ENCODE data around the gene FAM186B.

The FAM186B gene

DNA sequence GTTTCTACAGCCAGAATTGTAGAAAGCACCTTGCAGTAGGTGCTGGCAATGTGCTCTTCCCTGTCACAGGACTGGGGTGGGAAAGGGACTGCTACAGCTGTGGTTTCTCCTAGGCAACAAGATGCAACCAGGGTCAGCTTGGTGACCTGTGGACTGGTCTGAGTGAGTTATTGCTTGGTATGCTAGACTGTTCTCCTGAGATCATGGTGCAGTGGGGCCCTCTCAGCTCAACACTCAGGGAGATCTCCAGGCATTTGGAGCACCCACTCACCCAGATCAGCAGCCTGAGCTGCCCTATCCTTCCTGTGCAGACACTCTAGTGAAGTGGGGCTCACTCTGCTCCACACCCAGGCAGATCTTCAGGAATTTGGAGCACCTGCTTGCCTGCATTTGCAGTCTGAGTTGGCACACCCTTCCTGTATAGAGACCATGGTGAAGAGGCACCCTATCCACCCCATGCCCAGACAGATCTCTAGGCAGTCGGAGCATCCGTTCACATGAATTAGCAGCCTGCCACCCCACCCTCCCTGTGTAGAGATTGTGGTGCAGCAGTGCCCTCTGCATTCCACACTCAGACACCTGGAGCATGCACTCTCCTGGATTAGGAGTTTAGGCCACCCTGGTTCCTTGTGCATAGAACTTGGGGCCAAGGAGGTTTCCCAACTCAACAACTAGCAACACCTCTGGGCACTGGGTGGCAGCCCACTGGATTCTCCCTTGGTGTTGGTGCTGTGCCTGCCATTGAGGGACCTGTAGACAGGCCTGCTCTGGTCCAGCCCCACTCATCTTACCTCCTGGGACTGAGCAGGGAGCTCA lies 3.8 kb upstream of the FAM186B start:
- DNase-seq = no peak

DNA sequence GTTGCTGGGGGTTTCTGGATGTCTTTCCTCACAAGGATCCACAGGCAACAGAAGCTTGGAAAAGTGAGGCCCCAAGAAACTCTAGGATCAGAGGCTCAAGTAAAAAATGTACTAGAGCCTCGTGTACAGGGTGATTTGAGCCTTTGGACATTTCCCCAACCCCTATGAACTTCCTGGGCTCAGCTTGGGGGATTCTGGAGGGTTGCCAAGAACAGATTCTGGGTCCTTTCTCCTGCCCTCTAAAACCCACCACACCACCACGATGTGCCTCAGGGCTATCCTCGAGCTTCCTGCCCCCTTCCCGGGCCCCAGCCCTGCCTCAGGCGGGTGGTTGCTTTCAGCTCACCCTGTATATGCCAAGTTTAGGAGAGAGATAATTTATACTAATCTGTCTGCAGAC lies 583 bp downstream of the FAM186B start:
- DNase-seq = no peak

DNA sequence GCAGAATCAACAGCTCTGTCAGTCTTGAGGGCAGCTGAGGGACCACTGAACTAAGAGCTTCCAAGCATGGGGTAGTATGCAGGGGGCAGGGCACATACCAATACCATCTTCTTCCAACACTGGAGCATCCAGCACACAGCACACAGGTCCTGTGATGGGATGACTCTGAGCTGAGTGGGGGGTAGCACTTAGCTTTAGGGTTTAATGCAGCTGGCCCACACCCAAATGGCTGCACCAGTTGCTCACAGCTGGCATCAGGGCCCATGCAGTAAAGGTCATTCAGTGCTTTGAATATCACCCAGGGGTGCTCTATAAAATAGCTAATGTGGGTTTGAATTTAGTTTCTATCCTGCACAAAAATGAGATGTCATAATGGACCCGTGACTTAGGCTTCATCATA lies 1.7 kb downstream of the FAM186B start:
- DNase-seq = no peak

DNA sequence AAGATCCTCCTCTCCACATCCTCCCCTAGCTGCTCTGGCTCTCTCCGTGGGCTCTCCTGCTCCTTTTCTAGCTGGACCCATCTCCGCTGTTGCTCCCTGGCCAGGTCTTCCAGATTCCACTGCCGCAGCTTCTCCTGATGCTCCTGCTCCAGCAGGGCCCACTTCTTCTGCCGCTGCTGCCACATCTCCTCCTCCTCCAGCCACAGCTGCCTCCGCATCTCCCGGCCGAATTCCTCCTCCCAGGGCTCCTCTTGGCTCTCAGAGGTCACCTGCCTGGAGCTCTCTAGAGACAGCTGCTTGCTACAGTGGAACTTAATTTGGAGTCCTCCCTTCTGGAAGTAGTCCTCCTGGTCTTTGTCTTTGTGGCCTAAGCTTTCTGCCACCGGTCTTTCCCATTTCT lies 5.5 kb downstream of the FAM186B start:
- DNase-seq = no peak

DNA sequence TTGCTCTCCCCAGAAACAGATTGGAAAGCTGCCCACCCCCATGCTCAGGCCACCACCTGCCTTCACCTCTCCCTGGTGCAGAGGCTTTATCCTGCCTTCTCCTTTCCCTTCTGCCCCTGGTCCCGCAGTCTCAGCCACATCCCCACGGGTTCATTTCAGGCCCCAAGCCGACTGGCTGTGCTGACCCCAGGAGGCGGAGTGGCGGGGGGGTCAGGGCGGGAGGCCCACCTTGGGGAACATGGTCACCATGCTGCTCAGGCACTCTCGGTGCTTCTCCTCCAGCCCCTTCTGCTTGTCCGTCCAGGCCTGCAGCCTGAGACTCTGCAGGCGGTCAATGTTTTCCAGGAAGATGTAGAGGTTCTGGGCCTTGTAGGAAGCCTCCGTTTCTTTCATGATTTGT lies 6.9 kb downstream of the FAM186B start:
- no peak for DNase-seq

DNA sequence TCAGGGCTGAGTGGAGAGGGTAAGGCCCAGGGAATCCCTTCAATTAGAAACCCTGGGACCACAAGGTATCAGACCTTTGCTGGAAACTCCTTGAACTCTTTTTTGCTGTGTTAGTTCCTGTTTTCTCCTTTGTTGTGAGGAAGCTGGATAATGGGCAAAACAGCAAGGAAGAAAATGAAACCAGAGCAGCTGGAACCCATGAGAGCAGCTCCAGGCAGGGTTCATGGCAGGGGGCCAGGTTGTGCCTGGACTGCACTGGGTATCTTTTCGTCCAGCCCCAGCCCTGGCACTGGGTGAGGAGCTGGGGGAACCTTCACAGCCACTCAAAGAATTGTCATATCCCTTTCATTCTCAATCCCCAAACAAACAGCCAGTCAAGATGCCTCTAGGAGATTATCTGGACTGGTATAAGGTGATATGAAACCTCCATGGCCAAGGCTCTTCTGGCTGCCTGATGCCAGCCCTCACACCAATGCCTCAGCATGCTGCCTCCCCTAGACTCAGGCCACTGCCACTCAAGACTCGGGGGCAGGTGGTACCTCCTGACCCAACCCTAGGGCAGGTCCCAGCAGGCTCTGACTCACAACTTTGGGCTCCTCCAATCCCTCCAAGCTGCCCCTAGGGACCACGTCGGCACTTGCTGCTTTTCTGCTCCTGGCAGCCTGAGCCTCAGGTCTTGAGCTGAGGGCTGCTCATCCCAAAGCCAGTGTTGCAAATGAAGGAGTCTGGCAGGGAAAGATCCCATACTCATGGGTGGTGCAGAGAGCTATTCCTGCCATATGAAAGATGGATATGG lies 16.5 kb downstream of the FAM186B start:
- DNase-seq = no peak

DNA sequence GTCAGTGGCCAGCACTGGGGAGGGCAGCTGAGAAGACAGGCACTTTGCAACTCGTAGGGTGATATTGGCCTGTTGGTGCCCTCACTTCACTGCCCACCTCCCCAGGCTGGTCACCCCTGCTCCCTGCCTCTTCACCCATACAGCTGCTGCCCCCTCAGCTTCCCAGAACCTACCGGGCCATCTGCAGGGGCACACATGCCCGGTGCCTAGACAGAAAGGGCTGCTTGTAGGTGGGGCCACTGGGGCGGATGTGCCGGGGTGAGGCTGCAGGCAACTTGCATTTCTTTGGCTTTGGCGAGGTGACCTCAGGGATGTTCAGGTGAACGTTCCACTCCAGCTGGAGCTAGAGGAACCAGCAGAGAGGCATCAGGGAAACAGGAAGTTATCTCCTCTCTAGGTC lies 17.2 kb downstream of the FAM186B start:
- no peak for DNase-seq

DNA sequence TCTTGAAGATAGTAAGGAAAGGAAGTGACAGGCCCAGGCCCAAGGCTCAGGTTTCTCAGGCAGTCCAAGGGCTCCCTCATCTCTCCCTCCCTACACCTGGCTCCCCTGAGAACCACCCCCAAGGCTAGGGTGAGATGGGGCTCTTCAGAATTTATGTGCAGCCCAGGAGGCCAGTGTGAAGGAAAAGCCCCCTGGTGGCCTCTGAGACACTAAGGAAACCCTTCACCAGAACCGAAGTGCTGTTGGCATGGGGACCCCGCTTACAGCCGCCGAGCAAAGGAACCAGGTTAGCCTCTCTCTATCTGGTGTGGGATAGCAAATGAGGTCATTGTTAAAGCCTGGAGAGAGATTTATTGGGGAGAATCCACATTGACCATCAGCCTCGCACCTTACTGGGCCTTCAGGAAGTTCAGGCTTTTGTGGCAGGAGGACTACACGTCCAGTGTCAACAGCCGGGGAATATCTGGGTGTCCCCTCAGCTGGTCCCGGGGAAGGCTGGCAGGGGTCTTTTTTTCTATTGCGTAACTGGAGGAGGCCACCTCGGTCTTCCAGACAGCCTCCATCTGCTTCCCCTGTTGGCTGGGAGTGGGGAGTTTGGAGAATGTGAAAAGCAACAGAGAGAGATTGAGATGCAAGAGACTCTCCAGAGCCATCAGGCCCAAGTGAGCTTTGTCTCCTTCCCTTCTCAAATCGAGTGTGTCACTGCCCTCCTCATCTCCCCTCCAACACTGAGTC lies 18.1 kb downstream of the FAM186B start:
- DNase-seq = no peak

DNA sequence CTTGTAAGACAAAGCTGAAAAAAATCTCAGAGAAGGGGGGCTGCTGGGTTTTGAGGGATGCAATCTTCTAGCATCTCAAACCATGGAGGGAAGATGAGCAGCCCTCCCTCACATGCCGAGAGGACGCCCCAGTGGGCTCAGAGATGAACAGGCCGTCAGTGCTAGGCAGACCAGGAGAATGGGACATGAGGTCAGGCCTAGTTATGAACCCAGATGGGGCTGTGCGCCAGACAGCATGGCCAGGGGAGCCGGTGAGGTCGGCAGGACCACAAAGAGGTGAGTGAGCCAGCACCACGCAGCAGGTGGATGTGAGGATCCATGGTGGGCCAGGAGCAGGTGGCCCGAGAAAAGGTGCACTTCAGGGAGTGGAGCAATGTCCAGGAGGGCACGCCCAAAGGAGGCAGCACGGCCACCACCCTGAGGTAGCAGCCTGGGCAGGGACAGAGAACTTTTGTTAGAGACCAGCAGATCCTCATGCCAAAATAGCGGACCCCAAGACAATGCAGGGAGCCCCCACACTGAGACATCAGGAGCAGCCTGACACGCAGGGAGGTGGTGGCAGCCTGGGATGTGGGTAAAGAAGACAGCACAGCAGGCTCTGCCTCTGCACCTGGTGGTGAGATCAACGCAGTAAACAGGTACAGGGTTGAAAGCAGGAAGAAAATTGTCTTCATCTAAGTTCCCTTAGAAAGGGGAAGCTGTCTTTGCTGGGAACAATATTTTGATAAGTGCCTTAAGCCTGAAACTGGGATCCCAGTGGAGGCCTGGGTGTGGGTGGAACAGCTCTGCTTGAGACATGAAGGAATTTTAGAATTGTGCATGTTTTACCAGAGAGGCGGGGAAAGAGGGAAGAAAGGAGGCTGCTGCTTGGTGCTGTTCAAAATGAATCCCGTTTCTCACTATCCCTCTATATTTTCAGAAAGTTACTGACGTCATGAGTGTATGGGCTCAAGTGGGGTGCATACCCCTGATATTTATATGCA lies 19.7 kb downstream of the FAM186B start:
- no peak for DNase-seq

DNA sequence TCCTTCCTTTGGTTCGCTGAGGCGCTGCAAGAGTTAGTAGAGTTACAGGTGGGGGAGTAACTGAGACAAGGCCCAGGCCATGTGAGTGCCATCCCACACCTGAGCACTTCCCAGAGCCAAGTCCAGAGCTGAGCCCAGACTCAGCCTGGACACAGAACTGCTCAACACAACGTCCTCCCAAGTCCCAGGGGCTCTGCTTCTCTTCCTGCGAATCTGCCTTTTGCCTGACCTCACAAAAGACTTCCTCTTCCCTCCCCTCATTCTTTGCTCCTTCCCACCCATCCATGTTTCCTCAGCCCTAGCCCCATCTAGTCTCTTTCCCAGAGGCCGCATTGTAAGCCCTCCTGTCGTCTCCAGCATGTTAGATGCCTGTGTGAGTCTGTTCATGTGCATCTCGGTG lies 20.8 kb downstream of the FAM186B start:
- DNase-seq = no peak

DNA sequence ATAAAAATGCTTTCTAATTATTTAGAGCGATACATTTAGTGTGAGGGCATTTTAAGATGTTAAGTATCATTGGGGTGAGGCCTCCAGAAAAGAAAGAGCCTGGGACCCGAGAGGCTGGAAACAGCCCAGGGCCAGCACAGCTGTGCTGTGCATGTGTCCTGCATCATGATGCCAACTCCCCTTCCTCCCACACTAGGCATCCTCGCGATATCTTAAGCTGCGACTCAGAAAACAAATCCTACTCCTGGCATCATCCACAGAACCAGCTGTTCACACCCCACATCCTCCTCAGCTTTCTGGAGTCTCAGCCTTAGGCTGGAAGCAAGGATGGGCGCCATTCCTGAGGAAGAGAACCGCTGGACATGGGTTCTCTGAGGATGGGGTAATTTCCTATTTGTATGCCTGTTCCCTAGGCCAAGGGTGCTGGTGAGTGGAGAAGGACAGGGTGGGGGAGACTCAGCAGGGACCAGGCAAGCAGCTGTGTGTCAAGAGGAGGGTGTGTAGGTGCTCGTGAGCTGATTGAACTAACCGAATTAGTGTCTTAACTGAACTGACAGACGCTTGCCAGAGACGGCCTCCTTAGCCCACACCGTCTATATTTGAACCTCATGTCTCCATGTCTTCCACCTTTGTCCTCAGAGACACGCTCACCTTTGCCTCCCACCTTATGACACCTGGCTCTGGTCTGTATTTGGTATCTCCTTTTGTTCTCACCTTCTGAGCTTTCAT lies 21.9 kb downstream of the FAM186B start:
- no peak for DNase-seq

DNA sequence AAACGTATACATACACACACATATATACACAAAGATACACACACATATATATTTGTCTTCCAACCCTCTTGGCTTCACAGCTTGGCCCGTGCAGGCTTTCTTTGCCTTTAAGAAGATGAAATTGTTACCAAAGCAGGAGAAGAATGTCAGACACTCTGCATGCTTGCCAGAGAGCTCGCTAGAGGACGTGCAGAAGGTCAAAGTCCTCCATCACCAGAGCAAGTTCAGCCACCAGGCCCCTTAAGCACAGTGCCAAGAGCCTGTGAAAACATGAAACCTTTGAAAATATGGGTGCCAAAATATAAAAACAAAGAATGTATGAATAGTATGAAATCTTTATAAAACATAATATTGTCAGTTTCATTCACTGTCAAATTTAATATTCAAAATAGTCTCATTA lies 22.6 kb downstream of the FAM186B start:
- no peak for DNase-seq

DNA sequence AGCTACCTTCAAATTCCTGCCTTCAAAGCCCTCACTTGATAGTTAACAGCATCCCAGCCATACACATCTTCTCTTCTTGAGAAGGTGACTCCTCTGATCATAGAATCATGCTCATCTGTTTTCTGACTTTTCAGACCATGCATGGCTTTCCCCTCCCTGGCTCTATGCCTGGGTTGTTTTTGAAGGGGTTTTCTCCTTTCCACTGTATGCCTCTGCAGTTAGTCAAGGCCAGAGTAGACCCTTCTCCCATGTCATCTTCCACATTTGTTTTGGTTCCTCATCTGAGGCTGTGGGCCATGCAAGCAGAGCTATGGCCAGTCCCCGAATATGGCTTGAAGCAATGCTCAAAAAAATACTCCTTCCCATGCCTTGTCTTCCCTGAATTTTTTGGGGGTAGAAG lies 23.2 kb downstream of the FAM186B start:
- DNase-seq = no peak

DNA sequence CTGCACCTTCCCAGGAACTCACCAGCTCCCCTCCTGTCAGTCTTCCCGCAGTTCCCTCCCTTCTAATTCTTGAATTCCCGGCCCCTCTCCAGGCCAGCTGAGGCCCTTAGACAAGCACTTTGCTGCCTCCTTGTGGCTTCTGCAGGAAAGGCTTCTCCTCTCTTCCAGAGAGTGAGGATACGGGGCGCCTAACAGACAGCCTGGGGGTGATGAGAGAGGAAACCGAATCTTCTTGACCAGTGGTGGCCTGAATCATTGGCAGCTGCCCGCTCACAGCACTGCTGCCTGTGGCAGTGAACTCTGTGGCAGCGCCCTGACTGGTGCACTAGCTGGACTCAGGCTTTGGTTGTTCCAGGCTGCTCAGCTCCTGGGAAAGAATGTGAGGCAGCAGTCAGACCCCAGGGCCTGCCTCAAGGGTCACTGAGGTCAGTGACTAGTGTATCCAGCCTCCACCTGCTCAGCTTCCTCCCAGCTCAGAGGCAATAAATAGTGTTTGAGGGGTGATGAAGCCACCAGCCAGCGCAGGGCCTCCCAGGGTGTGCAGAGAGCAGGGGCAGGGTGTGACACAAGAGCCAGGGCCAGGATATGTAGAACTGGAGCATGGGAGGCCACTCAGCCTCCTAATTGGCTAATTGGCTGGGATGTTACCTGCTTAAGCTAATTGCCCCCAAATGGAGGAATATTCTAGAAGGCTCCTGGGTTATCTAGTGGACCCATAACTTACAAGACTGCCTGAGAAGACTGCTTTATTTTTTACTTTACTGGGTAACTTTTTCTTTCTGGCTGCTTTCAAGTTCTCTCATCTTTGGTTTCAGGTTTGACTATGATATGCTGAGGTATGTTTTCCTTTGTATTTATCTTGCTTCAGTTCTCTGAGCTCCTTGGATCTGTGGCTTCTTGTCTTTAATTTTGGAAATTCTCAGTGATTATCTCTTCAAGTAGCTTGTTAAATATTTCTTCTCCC lies 24.6 kb downstream of the FAM186B start:
- DNase-seq = peak; percentile 41

DNA sequence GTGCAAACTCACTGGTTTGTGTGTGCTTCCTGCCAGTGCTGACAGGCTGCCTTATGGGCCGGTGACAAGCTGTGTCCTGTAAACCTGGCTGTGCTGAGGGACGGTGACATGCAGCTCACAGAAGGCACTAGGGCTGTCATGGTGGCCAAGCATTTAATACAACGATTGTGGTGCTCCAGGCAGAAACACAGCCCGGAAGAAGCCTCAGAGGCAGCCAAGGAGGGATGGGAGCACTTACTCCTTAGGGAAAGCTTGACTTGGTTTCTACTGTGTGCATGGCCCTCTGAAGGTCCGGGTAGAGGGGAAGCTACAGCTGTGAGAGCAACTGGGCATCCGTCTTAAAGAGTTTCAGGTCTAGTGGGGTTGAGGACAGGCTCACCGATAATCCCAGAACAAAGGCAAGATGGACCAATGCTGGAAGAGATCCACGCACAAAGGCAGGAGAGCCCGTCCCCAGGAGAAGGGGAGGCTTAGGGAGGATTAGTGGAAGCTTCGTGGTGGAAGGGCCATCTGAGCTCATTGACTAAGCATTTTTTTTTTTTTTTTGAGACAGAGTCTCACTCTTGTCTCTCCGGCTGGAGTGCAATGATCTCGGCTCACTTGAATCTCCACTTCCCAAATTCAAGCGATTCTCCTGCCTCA lies 26.8 kb downstream of the FAM186B start:
- no peak for DNase-seq

DNA sequence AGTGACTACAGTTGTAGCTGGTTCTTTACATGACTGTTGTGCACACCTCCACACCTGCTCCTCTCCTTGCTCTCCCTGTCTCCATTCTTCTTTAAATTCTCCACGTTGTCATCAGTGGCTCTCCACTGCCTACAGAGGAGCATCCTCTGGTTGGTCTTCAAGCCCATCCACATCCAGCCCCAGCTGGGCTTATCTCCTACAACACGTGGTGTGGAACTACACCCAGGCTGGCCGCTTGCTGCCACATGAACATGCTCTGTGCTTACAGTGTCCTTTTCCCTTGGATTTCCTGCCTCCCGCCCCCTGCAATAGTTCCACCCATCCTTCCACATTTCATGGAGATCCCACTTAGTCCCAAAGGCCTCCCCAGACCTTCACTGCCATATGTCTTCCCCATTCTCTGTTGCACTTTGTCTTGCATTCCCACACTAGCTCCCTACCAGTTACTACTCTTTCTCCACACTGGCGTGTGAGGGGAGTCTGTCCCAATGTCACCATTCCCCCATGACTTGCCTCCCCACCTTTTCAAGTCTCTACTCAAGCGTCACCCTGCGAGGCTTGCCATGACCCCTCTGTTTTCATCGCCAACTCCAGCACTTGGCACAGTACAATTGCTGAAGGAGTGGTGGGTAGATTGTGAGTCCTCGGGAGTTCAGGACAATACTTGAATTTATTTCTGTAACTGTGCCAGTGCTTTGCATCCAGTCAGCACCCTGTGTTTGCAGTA lies 27.7 kb downstream of the FAM186B start:
- no peak for DNase-seq

DNA sequence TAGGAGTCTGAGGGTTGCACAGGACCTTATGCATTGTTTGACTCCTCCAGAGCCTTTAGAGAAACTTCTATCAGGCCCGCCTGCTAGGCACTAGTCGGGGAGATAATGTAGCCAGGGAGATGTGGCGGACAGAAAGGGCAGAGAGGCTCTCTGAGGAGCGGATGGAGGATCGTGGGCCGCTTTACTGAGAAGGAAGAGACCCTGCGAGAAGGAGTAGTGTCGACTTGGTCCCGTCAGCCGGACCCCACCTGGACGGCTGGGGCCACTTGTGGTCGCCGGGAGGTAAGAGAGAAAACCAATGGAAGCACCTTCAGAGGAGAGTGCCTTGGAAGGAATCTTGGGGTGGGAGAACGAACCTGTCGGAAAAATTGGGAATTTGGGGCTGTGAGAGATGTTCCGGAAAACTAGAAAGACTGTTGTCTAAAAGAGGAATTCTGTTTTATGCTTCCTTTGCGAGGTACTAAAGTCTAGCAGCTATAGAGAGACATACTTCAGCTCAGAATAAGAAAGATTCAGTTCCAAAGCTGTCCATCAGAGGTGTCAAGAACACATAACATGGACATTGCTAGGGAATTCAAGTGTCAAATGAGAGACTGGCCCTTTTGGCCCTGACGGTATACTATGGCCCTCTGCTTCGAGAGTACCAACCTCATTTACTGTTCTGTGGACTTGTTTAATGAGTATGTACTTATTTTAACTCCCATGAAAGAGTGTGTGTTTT lies 36.8 kb downstream of the FAM186B start:
- DNase-seq = no peak

DNA sequence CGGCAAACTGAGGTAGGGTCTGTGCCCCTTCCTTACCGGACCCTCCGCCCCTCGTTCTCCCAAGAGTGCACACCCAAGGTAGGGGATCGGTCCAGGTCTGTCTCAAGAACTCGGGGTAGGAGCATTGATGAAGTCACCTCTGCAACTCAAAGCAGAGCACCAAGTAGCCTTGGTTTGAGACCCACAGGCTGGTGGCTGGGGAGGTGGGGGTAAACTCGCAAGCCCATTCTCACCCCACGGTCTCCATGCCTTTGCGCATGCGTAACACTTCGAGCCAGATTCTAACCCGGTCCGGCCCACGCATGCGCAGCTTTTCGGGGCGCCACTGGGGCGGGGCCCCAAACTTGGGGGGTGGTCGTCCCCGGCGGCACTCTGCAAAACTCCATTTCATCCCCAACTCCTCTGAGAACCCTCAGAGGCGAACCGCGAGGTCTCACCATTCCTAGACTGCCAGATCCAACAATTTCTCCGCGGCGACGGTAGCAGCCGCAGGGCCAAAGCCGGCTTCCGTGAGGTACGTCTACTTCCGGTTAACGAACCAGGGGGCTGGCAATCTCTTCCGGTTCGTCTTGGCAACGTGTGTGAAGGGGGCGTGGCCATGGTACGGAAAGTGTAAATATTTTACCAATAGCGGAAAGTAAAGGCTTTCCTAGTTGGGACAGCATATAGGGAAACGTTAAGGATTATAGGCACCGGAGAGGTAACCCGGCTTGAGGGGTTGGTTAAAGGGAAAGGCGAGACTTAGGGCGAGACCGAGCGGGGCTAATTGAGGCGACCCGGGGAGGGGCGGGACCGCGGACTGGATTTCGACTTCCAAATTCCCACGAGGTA lies 37.6 kb downstream of the FAM186B start, which contains the start of gene MCRS1:
Gene MCRS1, minus strand, starts transcription at position 532 of the 831 bp plus-strand sequence. CDS start 1,411 bp downstream, outside the sequence.
- peak; percentile 89 for DNase-seq
